Tibial nerve (tissue), 4 donors: ENCODE measurements around the gene PRDM4.

Experiments used
- CTCF ChIP-seq, 5 experiments: fragments of 200-600 bp in 3 of 5; fragments of 450-650 bp in 2 of 5; sonication (generic) in 3 of 5; IDR thresholded peaks; one replicate each; pipeline ENCODE4 v1.5.1; 2016 to 2019; ENCODE audit warnings: antibody characterized with exemption in 5 of 5, mild to moderate bottlenecking in 3 of 5, moderate library complexity in 2 of 5
- EP300 ChIP-seq, 2 donors: sonication (generic); formaldehyde crosslinking; IDR thresholded peaks; one replicate each; pipeline ENCODE4 v1.6.1; 2017; ENCODE audit warnings: antibody characterized with exemption in 2 of 2, mild to moderate bottlenecking in 1 of 2
- POLR2A ChIP-seq, 2 donors: fragments of 450-650 bp; IDR thresholded peaks; one replicate each; pipeline ENCODE4 v1.6.1; 2017; ENCODE audit warnings: antibody characterized with exemption in 2 of 2, mild to moderate bottlenecking in 2 of 2, moderate library complexity in 2 of 2

- TF ChIP-seq CTCF (IDR thresholded peaks at IDR 0.05) (no peak), POLR2A (IDR thresholded peaks at IDR 0.05) (no peak), EP300 (IDR thresholded peaks at IDR 0.05) (no peak)
Measured at GRCh38 chr12:107764626-107765025, 3.7 kb upstream of the PRDM4 start.
